ENCODE results near the gene AOAH.
A peak's percentile ranks its signal among the peaks of the same experiment; 100 is the strongest.

The AOAH gene, protein sequence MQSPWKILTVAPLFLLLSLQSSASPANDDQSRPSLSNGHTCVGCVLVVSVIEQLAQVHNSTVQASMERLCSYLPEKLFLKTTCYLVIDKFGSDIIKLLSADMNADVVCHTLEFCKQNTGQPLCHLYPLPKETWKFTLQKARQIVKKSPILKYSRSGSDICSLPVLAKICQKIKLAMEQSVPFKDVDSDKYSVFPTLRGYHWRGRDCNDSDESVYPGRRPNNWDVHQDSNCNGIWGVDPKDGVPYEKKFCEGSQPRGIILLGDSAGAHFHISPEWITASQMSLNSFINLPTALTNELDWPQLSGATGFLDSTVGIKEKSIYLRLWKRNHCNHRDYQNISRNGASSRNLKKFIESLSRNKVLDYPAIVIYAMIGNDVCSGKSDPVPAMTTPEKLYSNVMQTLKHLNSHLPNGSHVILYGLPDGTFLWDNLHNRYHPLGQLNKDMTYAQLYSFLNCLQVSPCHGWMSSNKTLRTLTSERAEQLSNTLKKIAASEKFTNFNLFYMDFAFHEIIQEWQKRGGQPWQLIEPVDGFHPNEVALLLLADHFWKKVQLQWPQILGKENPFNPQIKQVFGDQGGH

DNA sequence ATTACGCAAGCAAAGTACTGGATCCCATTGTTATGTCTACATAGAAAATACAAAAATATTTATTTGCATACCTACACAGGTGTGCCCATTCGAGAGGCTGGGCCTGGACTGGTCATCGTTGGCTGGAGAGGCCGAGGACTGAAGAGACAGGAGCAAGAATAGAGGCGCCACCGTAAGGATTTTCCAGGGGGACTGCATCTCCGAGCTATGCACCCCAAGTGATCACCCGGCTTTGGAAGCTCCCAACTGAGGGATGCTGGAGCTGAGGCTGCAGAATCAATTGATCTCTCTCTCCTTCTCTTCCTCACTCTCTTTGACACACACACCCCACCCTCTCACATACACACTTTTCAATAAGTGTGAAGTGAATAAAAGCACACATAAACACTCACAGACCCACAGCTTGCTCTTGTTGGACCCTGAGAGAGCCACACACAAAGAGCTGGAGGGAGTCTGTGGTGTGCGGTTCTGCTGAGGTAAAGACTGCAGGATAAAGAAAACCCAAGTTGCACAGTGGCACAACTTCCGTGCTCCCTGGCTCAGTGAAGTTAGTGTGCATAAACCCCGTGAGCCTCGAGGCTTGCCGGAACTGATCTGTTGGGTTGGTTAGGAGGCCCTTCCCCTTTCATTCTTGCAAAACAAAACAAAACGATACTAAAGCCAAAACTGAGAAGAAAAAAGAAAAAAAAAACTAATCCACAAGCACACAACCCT, at the start of gene AOAH:
Gene AOAH (minus strand): TSS at position 544 of the 714 bp plus-strand sequence. CDS start 346 bp downstream, at position 198.
- DNase-seq = peak; percentile 79

DNA sequence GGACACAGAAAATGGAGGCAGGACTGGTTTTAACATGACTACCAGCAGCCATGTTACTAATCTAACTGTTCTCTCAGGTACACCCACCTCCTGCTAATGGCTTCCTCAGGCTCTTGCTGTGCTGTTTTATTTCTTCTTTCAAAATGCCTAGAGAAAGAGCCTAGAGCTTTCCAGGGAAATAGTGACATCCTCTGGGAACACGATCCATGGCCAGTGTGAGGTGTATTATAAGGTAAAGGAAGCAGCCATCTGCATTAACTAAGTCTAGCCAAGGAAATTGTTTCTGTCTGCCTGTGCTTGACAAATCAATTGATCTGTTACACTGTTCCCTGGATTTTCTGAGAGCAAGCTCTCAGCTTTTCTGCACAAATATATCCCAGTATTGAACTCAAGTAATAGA, 42.2 kb upstream of the AOAH start:
- DNase-seq = no peak

DNA sequence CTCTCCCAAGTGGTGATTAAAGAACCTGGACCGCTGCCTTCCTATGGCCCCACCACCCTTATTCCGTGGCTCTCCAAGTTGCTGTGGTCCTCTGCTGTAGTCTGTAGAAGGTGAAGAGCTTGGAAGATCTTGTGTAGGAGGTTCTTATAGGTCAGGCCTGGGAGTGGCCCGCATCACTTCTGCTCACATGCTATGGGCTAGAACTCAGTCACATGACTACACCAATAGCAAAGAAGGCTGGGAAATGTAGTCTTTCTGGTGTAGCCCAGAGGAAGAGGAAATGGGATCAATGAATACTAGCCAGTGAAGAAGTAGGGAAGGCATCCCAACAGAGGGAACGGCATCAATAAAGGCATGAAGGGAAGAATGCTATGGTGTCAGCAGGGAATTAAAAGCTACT, 41.3 kb upstream of the AOAH start:
- DNase-seq = no peak

DNA sequence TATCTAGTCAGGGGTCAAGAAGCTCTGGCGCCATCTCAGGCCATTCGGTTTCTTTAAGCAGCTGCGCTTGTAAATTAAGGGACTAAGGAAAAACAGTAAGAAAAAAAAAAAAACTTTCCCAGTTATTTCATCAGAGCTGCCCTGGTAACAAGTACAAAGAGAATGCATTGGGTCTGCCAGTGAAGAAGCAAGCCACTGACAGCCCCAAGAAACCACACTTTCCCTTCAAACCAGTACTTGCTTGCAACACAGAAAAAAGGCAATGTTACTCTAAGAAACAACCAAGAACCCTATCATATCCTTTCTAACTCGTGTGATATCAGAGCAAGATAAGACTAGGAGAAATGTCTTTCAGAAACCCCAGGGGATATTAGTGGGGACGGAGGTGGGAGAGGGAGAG, 40.6 kb upstream of the AOAH start:
- no peak for DNase-seq

DNA sequence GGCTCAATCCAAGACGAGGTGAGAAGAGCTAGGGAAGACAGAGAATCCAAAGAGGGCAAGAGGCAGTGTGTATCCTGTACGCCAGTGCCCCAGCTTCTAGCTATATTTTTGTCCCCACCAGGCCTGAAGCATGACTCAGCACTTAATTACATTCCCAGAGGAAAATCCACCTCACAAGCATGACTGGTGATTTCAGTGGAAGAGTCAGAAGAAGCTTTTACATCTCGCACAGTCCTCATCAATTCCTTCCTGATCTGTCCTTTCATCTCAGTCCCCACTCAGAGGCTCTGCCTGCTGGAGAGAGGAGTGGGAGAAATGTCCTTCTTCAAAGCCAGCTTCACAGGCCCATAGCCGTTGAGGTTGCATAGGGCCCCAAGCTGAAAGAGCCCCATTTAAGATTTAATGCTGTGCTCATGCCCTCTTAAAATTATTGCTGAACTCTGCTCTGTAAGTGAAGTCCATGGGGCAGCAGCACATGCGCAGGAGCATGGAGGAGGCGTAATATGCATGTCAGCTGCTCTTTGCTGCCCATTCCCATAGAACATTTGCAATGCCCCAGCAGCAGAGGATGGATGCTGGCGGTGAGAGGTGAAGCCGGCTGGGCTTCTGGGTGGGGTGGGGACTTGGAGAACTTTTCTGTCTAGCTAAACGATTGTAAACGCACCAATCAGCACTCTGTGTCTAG, 39.0 kb upstream of the AOAH start:
- DNase-seq = no peak

DNA sequence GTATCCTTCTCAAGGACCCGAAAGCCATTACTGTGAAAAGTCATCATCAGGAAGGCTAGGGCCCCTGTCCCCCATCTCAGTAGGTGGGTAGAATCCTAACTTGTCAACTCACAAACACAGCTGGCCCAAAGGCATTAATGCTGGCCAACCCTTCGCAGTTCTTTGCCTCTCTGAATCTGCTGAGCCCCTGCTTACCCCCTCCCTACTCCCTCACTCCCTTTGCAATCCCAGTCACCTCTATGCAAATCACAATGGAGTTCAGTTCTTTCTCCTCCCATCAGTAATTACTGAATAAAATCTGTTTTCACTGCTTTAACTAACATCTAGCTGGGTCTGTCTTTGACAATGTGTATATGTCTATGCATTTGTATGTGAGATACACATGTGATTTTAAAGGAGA, 38.1 kb upstream of the AOAH start:
- no peak for DNase-seq

DNA sequence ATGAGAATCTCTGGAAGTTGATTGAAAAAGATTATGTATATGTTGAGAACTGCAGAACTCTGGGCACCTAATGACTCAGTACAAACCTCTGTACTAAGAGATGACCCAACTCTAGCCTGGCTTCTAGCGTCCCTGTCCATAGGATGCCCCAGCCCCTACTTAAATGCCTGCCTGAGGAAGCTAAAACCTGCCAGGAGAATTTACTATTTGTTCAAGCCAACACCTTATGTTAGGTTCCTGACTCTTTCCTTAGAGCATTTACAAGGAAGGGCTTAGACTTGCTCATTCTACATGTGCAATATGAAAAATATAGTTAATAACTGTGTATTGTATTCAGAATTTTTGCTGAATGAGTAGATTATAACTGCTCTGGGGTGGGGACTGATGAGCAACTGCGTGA, 37.5 kb upstream of the AOAH start:
- DNase-seq = no peak

DNA sequence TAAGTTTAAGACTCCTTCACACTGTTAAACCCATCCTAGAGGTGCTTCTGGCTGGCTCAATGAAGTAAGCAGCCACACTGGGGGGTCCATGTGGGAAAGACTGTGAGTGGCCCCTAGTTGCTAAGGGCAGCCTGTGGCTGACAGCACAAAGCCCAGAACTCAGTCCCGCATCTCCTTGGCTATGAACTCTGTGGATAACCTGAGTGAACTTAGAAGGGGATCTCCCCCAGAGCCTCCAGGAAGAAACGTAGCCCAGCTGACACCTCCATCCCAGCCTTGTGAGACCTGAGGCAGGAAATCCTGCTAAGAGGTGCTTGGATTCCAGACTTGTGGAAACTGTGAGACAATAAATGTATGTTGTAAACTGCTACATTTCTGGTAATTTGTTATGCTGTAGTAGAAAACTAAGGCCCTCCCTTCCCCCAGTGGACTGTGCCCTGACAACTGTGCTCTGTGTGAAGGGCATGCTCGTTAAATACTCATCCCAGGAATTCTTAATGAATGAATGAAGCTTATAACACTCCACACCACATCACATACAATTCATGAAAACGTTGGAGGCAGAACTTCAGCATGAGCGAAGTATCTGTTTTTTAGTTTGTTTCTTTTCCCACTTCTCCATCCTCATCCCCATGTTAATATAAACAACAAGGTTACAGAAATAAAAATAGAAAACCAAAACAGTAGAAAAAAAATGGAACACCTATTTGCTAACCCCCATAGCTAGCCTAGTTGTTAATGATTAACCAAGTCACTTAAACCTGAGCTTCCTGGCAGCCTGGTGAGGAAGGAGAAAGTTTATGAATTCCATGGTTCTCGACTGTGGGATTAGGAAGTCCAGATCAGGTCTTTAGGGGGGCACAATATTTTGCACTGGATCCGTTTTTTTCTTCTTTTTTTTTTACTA, 36.8 kb upstream of the AOAH start:
- no peak for DNase-seq

DNA sequence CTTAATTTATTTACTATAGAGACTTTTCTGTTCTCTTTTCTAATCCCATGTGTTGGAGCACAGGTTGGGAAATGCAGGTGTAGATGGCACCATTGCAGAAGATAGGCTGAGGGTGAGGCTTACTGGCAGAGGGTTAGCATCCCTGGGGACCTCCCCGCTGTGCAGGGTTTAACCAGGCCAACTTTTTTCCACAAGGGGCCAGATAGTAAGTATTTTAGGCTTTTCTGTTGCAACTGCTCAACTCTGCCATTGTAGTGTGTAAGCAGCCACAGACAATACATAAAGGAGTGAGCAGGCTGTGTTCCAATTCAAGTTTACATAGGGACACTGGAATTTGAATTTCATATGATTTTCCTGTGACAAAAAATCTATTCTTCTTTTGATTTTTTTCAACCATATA, 34.6 kb upstream of the AOAH start:
- DNase-seq = no peak

DNA sequence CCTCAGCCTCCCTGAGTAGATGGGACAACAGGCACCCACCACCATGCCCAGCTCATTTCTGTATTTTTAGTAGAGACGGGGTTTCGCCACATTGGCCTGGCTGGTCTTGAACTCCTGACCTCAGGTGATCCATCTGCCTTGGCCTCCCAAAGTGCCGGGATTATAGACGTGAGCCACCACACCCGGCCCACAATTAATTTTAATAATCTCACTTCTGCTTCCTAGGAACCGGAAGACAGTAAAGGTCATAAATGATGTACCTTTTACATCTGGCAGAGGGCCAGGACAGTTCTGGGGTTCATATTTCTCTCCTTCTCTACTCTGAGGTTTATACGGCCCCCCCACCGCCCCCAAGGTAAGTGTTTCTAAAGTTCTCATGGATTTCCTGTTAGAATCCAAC, 31.2 kb upstream of the AOAH start:
- DNase-seq = no peak

DNA sequence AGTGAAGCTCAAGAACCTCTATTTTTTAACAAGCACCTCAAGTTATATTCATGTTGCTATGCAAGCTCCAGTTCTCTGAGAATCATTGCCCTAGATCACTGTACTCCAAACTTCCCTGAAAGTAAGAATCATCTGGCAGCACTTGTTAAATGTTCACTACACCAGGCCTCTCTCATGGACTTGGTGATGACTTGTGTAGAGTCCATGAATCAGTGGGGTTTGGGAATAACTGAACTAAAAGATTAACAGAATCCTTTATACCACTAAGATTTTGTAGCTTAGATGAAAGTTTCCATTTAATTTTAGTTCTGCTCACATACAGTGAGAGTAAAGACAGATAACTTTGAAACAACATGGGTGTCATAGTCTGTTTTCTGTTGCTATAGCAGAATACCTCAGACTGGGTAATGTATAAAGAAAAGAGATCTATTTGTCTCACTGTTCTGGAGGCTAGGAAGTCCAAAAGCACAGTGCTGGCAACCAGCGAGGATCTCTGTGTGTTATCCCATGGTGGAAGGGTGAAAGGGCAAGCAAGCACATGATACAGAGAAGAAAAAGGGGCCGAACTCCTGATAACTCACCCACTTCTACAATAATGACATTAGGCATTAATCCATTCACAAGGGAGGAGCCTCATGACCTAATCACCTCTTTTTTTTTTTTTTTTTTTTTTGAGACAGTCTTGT, 27.9 kb upstream of the AOAH start:
- no peak for DNase-seq

DNA sequence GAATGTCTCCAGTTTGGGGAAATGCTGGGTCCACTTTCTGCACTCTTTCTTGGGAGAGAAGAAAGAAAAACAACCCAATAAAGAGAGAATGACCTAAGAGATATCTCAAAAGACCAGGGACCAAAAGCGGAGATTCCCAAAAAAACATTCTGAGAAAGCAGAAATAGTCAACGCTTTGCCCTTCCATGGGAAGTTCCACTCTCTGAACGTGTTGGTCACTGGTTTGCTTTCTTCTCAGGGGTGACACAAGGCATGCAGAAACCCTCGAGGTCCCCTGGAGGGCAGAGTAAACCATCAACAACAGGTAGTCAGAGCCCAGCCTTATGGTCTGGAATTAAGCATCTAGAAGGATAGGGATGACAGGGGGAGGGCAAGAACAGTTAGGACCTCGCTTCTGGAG, 26.2 kb upstream of the AOAH start:
- no peak for DNase-seq

DNA sequence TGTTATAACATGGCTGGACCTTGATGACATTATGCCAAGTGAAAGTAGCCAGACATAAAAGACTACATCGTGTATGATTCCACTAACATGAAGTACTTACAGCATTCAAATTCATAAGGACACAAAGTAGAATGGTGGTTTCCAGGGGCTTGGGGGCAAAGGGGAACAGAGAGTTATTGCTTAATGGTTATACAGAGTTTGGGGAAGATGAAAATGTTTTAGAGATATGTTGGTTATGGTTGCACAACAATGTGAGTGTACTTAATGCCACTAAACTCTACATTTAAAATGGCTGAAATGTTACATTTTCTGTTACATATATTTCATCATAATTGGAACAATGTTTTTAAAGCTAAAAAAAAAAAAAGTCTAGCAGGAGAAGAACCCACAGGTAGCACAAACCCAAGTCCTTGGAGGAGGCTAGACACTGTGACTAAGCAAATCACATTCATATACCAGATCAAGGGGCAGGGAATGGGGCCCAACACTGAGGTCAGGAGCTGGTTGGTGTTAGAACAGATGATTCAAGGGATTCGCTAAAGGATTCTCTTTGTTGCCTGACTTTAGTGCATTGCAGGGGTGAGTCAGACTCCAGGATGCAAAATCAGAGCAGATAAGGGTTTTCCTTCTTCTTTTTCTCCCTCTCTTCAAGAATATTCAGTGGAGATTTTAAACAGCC, 25.1 kb upstream of the AOAH start:
- peak; percentile 92 for DNase-seq

DNA sequence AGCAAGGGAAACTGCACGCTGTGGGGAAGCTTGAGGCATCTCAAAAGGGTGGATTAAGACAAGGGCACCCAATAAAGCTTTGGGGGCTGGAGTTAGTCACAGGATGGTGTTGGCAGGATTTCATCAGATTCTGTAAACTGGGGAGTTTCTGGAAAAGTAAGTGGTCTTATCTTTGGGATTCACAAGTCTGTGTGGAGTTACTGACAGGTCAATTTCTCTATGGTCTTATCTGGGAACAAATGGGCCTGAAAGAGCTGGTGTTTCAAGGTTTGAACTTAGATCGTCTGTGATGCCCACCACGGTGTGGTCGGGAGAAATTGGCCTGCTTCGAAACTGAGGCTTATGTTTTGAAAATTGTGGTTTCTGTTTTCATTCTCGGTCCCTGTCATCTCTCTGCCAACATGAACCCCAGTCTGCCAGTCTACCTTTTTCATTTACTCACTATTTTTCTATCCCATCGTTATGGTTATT, 23.8 kb upstream of the AOAH start:
- DNase-seq = no peak

DNA sequence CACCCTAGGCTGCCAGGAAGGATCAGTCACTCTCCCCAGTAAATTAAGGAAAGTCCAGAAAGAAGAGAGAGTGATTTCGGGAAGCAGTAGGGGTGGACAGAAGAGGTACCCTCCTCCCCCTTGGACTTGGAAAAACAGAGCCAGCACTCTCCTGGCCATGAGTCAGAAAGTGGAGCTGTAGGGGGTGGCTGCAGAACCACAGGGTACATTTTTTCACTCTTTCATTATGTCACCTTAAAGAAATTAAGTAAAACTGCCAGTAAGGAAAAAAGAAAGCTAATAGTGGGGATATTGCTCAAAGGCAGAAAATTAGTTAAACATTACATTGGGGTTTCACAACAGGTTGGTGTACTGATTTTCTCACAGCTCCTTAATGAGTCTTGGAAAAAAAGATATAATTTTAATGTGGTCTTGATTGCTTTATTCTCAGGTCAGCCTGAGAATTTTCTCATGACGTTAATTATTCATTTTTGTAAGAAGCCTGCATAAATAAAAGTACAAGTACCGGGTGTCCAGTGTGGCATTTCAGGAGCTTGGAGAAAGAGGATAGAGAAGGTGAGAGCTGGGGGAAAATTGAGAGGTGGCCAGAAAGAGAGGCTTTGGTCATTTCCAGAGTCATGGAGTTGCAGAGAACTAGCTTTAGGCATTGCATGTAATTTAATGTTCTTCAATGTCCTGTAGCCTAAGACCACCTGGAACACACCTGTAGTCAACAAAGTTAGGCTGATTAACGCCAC, 23.2 kb upstream of the AOAH start:
- no peak for DNase-seq

DNA sequence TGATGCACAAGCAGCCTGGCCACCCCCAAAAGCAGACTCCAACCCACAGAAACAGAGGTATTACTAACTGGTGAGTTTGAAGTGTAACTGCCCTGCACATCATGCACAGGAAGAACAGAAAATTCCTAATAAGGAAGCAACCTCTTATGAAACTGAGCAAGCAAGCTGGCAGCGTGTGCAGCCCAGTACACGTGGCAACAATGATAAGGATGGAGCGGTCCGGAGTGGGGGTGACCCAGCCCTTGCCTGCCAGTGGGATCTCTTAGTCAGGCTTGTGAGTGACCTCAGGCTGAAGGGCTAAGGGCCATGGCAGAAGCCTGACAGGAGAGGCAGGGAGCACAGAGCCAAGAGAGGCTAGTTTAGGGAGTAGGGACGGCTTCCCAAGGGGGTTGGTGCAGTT, 22.1 kb upstream of the AOAH start:
- DNase-seq = peak; percentile 17

DNA sequence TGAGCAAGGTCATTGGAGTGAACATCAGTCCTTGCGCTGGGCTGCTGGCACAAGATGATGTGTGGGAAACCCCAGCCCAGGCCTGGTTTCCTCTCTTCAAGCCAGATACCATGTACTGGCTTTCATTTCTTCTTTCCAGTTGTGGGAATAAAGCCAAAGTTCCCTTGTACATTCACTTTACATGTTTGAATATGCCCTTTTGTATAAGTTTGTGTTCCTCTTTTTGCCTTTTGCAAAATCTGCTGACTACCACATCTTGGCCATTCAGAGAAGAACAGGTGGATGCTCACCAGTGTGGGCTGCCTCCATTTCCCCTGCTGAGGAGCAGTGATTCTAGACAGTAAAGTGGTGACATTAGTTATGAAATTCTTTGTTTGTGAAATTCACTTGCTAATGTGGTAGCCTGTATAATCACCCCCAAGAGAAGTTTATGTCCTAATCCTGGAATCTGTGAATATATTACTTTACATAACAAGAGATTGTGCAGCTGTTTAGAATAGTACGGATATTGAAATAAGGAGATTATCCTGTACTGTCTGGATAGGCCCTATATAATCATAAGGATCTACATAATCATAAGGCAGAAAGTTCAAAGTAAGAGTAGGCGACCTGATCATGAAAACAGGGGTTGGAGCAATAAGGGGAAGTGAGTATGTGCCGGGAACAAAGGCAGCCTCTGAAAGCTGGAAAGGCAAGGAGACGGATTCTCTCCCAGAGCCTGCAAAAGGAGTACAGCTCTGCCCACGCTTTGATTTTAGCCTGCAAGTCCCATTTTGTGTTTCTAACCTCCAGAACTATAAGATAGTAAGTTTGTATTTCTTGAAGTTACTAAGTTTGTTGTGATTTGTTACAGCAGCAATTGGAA, 18.8 kb upstream of the AOAH start:
- DNase-seq = peak; percentile 68

DNA sequence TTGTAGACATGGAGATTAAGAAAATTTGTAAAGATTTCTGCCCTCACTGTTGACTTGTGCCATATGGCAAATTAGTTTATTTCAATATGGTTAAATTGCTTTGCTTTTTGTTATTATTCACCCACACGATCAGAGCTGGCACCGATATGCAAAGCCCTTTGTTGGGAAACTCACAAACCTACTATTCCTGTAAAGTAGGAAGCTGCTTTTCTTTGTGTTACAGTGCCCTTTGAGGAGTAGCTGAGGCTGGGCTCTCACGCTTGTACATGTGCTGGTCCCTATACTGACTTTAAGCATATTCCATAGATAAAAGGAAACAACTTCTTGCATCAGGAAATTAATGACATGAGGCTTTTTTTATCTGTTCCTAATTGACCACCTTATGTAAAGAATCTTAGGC, 17.6 kb upstream of the AOAH start:
- DNase-seq = no peak

DNA sequence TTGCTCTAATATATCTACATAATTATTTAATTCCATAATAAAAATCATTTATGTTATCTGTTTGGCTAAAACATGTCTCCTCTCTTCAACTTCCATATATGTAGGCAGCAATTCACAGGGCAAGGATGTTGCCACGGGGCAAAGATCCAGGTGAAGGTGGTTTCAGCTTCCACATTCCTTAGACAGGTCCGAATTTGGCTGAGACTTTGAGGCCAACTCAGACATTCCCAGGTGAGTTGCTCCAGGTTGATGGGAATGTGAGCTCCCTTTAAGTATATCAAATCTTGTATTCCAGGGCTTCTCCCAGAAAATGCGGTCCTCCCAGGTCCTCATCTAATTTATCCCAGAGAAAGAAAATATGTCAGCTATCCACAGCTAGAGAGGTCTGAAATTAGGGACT, 15.1 kb upstream of the AOAH start:
- no peak for DNase-seq

DNA sequence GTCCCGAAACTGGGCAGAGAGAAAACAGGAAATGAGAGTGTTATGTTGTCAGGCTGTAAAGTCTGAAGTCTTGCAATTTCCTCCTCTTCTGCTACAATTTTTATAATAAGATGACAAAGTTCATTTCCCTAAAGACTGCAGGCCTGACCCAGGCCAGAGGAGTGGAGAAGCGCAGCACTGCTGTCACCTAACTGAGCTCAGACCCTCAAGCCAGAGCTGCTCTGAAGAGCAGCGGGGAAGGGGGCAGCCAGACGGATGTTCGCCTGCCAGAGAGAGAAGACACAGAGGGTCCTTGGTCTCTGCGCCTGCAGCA, 12.6 kb upstream of the AOAH start:
- peak; percentile 74 for DNase-seq

All from SIG-M5 (cell line).